H1 (cell line): ENCODE measurements around the gene DIPK1A.

Experiments used
- CTCF ChIP-seq, 3 experiments: IDR thresholded peaks; 1 replicate in 2 of 3; 2 replicates in 1 of 3; pipeline versions ENCODE4 v1.5.1 to v1.6.1; 2011; ENCODE audit warnings: low read length in 3 of 3, mild to moderate bottlenecking in 3 of 3, inconsistent platforms in 2 of 3, low read depth in 1 of 3, moderate library complexity in 1 of 3; ENCODE audit not compliant: insufficient read depth in 1 of 3; ENCODE audit errors: control extremely low read depth in 1 of 3
- HDAC2 ChIP-seq, 2 experiments: fragments of 300-600 bp in 1 of 2; sonication (generic) in 1 of 2; IDR thresholded peaks; 2 replicates each; pipeline ENCODE4 v1.6.1; 2011 to 2012; ENCODE audit warnings: low read depth in 2 of 2, low read length in 2 of 2, mild to moderate bottlenecking in 2 of 2, moderate library complexity in 2 of 2, borderline replicate concordance in 1 of 2, inconsistent platforms in 1 of 2
- HDAC6 ChIP-seq: IDR thresholded peaks from one replicate; pipeline ENCODE4 v1.7.1; 2012; ENCODE audit warnings: low read depth, mild to moderate bottlenecking, inconsistent platforms, low read length, moderate library complexity
- MAX ChIP-seq: IDR thresholded peaks from 2 replicates; pipeline ENCODE4 v1.6.1; 2012; ENCODE audit warnings: inconsistent platforms
- NANOG ChIP-seq: IDR thresholded peaks from 2 replicates; pipeline ENCODE4 v1.6.1; 2011; ENCODE audit warnings: low read length, low read depth, mild to moderate bottlenecking, inconsistent platforms; ENCODE audit not compliant: insufficient read depth, poor library complexity, severe bottlenecking
- NRF1 ChIP-seq: IDR thresholded peaks from 2 replicates; pipeline ENCODE4 v1.6.1; 2011; ENCODE audit warnings: mild to moderate bottlenecking, low read depth, low read length, improper control_type of control experiment
- POLR2A ChIP-seq, 2 experiments: IDR thresholded peaks; 1 replicate in 1 of 2; 2 replicates in 1 of 2; pipeline ENCODE4 v1.6.1; 2011; ENCODE audit warnings: low read depth in 2 of 2, low read length in 2 of 2, mild to moderate bottlenecking in 2 of 2; ENCODE audit errors: control extremely low read depth in 1 of 2
- POLR2AphosphoS5 ChIP-seq: IDR thresholded peaks from 2 replicates; pipeline ENCODE4 v1.6.1; 2011; ENCODE audit warnings: low read depth, low read length
- RNF2 ChIP-seq: fragments of 200-900, 300-1000 bp; sonication (generic); IDR thresholded peaks from 2 replicates; pipeline ENCODE4 v1.7.1; 2016; ENCODE audit warnings: borderline replicate concordance, low read depth, mild to moderate bottlenecking, antibody characterized with exemption, low read length; ENCODE audit not compliant: poor library complexity, severe bottlenecking; ENCODE audit errors: missing control alignments
- SIN3A ChIP-seq, 2 experiments: IDR thresholded peaks in 1 of 2; conservative IDR thresholded peaks in 1 of 2; 2 replicates each; pipeline ENCODE4 v1.6.1; 2011 to 2012; ENCODE audit warnings: low read length in 2 of 2, improper control_type of control experiment in 1 of 2, low read depth in 1 of 2, mild to moderate bottlenecking in 1 of 2
- SP1 ChIP-seq: IDR thresholded peaks from 2 replicates; pipeline ENCODE4 v1.6.1; 2011; ENCODE audit warnings: low read depth, low read length
- SRF ChIP-seq: IDR thresholded peaks from 2 replicates; pipeline ENCODE4 v1.6.1; 2011; ENCODE audit warnings: mild to moderate bottlenecking, low read depth, low read length, moderate library complexity
- SUZ12 ChIP-seq: fragments of 200-600 bp; sonication (generic); IDR thresholded peaks from 2 replicates; pipeline ENCODE4 v1.6.1; 2012; ENCODE audit warnings: mild to moderate bottlenecking, inconsistent platforms, low read length, moderate library complexity, mixed read lengths
- ZNF274 ChIP-seq: IDR thresholded peaks from 2 replicates; pipeline ENCODE4 v1.7.0; 2012; ENCODE audit warnings: low read length, borderline replicate concordance; ENCODE audit errors: extremely low read depth

GRCh38 chr1:92992877-92993276 lies 31.6 kb upstream of the DIPK1A start:
- TF ChIP-seq SRF (no peak), POLR2AphosphoS5 (no peak), NANOG (no peak), CTCF (IDR thresholded peaks at IDR 0.05; ENCODE audit: control extremely low read depth in 1 of 3, insufficient read depth in 1 of 3, low read depth in 1 of 3, low read length in 3 of 3) (no peak), SIN3A (conservative IDR thresholded peaks at IDR 0.05 in 1 of 2, IDR thresholded peaks at IDR 0.05 in 1 of 2; ENCODE audit: low read depth in 1 of 2, low read length in 2 of 2) (no peak), SP1 (no peak), HDAC2 (IDR thresholded peaks at IDR 0.05; ENCODE audit: borderline replicate concordance in 1 of 2, low read depth in 2 of 2, low read length in 2 of 2) (no peak), RNF2 (no peak), MAX (no peak), ZNF274 (no peak), HDAC6 (no peak), POLR2A (IDR thresholded peaks at IDR 0.05; ENCODE audit: control extremely low read depth in 1 of 2, low read depth in 2 of 2, low read length in 2 of 2) (no peak), SUZ12 (no peak), NRF1 (no peak)
